NCI-H1694 (cell line): Measurements from ENCODE around the gene POLR1A.

ENCODE experiments used
- DNase-seq: peaks from one replicate; lab custom pipeline; 2025; lab: John Stamatoyannopoulos, UW

The POLR1A gene

GRCh38 chr2:86064006-86064405, 41.7 kb downstream of the POLR1A start:
- DNase-seq, result no peak

DNA sequence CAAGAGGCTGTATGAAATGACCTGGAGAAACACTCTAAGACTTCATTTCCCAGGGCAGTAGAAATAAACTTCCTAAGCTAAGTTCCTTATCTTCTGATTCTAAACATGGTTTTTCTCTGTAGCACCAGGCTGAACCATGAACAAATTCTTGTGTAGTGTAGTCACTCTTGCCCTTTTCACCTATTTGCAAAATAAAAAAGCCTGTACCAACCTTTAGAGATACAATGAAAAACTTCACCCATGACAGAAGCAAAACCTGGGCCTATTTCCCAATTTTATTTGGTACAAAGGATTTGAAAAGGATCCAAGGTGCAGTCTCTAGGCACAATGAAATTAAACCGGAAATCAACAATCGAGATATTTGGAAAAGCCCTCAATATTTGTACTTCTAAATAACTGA, 43.6 kb downstream of the POLR1A start:
- DNase-seq, result no peak

- DNase-seq, result no peak
Observed at GRCh38 chr2:86056590-86057331, 48.9 kb downstream of the POLR1A start.

GRCh38 chr2:86055314-86055713, 50.4 kb downstream of the POLR1A start:
- no peak for DNase-seq

- no peak for DNase-seq
Observed at GRCh38 chr2:86054535-86055082, 51.1 kb downstream of the POLR1A start.

DNA sequence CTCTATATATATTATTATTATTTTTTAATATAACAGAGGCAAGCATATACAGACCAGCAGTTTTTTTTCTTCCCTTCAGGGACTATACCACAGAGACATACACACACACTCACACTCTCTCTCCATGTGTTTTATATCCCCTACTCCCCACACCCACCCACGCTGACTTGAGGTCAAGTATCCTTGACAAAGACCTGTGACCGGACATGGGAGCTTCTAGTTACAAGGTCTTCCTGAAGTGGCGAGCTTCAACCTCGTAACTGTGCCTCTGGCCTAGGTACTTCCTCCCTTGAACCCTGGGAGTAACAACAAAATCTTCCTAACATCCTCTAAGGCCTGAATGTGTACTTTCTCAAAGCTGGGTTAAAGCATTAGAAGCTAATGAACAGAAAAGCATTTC, 52.5 kb downstream of the POLR1A start:
- no peak for DNase-seq

DNA sequence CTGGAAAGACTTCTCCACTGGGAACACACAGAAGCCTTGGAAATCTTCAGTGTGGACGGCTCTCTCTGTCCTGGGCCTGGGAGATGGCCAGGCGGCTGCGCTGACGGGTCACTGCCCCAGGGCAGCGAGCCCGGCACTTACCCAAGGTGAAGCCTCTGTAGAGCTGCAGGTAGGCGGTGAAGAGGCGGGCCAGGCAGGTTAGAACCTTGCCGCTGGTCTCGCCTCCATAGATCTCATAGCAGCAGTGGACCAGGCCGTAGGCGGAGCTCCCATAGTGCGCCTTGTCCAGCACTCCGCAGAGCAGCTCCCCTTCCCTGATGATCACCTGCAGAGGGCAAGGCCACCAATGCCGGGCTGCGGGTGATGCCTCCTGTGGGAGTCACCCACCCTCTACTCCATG, 53.0 kb downstream of the POLR1A start:
- DNase-seq, result no peak

- no peak for DNase-seq
Observed at GRCh38 chr2:86052265-86052664, 53.4 kb downstream of the POLR1A start.

DNA sequence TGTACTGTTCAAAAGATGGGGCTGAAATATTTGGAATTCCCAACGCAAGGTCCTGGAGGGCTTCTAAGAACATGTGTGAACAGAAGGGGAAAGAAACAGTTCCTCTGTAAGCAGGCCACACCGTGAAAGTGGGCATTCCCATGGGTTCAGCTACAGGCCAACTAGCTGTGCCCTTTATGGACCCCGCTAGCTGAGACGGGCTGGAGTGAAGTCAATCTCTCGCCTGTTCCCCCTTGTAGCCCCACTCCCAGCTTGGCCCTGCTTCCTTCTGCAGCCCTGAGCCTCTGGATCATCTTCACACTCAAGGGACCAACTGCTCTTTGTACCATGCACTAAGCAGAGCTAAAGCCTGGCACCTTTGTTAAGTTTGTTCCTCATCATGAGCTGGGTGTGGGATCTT, 55.4 kb downstream of the POLR1A start:
- DNase-seq, result no peak

GRCh38 chr2:86049529-86049928, 56.2 kb downstream of the POLR1A start:
- DNase-seq, result no peak

DNA sequence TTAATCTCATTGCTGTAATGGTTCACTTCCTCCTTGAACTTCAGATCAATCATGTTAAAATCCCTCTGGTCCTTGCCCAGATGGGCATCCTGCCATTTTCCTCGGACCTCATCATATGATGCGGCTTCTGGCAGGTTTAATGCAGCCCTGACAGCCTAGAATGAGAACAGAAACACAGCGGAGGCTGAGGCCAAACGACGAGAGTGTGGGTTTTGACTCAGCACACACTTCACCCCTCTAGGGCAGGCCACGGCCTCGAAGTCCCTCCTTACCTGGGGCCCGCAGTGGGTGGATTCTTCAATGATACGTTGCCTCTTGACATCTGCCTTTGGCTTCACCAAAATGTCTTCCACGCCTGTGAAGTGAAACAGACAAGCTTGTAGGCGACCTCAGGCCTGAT, 56.8 kb downstream of the POLR1A start:
- DNase-seq, result no peak

- no peak for DNase-seq
Observed at GRCh38 chr2:86048383-86048701, 57.3 kb downstream of the POLR1A start.

DNA sequence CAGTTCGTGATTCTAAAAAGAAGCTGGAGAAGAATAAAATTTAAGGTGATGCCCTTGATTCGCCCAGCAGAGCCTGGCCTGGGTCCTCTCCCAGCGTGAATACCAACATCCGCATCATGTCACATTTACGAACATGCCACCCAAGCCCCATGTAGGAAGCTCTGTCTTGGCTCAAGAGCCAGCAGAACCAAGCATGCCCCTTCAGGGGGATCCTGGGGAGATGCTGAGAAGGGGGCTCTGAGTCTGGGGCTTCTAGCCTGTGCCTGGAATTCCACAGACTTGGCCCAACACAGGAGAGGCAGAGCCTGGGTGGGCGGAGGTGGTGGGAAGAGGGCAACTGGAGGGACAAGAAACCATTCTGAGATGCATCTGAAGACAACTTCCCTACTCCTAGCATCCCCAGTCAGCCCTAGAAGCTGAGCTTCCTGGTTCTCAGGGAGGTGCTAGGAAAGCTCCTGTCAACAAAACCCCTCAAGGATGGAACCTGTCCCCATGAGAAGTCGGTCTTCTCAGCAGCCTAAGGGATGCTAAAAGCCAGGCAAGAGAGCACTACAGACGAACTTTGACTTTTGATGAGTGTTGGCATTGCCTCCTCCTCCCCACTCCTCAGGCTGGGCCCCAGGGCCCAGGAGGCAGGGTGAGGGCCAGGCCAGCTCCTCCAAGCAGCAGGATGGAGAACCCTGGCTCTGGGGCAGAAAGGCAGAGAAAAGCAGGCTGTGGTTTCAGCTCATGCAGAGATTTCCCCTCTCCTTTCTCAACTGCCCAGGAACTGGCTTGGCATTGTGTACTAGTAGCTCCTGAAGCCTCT, 57.9 kb downstream of the POLR1A start:
- DNase-seq, result no peak

DNA sequence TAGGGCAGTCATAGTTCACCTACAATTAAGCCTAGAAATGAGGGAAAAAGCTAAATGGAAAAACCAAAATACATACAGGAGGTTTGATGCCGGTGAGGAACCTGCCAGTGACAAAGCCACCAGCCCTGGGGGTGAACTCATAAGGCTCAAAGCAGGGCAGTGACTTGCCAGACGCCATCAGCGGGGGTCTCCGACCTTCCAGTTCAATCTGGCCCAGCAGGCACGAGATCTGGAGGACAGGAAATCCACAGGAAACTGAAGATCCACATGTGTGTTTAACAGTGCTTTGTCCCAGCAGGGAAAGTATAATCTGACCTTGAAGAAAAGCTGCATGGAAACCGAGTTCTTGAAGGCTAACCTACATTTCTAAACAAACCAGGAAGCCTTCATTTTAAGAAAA, 60.1 kb downstream of the POLR1A start:
- no peak for DNase-seq

DNA sequence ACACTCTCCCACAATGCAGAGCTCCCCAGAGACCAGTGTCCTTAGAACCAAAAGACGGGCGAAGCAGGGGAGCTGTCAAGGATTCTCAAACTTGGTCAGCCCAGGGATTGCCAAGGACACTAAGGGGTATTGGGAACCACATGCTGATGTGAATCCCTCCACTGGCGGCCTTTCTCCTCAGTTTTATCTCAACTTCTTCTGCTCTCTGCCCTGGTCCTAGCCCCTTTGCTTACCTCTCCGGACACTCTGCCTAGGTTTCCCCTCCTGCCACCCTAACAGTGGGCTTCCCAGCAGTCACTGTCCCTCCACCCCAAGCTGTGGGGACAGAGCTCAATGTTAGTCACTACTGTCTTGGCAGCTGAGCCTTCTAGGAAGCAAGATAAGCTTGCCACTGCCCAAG, 61.1 kb downstream of the POLR1A start:
- DNase-seq, result no peak

DNA sequence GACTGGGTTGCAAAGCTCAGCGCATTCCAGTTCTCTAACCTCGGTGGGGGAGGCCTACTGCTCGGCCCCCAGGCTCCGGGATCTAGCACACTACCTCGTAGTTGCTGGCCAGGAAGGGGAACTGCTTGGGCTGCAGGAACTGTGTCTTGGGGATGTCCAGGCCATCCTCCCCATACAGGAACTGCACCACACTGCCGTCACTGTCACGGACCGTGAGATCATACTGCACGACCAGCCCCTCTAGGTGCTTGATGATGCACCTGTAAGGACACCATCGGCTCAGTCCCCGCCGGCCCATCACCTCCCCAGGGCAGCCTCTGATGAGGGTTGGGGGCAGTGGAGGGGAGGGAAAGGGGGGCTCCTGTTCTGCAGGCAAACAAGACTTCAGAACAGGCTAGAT, 61.6 kb downstream of the POLR1A start:
- DNase-seq, result no peak

DNA sequence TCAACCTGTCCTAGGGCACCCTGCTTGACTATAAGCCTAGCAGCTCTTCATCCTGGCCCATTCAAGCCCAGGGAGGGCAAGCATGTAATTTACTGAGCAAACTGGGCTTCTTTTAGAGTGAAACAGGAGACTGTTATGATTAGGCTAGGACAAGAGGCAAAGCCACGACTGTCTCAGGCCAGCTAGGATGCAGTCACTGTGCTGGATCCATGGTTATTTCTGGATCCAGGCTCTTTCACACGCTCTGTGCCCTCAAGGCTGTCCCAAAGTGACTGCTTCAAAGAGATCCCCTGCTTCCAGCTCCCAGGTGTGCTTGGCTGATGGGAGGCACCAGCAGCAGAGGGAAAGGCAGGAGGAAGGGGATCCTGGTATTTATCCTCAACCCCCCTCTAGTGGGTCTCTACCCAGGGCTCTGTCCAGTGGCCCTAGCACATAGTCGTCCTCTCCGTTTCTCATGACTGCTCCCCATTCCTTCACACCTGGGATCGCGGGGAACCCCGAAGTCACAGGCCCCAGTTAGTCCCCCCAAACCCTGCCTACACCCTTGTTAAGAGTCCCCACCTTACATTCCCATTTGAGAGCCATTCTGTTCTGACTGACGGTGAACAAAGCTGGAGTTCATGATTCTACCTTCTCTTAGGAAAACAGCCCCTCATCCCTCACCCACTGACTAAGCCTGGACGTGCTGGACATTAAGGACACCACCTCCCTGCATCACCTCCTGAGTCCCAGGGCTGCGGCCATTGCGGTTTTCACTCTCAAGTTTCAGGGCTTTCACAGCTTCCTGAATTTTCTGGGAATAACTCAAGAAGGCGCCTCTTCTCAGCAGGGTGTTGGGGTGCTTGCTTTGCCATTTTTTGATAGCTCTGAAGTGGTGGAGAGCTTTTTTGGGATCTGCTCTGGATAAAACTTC, 63.2 kb downstream of the POLR1A start:
- DNase-seq, result no peak

DNA sequence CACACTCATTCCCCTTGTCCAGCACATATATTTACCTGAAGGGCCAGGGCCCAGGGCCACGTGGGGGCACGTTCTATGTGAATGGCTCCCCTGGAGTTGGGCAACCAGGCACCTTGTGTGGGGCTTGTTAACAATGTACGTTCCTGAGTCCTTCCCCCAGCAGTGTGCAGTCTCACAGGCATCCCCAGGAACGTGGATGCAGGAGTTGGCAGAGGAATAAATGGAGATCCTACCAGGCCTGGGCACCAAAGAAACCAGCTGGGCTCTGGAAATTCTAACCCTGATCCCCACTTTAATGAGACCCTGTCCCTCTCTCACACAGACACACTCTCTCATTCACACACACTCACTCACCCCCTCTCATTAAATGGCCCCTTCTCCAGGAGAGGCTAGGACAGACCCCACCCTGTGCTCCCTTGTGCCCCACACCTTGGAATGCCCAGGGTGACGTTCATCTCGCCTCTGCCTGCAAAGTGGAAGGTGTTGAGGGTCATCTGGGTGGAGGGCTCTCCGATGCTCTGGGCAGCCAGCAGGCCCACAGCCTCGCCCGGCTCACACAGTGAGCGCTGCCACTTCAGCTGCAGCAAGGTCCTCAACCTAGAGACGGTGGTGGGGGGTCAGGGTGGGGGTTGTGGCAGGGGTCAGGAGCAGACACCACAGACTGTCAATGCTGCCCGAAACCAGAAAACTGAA, 65.6 kb downstream of the POLR1A start:
- no peak for DNase-seq

GRCh38 chr2:86039178-86039962, 66.3 kb downstream of the POLR1A start:
- DNase-seq, result no peak

DNA sequence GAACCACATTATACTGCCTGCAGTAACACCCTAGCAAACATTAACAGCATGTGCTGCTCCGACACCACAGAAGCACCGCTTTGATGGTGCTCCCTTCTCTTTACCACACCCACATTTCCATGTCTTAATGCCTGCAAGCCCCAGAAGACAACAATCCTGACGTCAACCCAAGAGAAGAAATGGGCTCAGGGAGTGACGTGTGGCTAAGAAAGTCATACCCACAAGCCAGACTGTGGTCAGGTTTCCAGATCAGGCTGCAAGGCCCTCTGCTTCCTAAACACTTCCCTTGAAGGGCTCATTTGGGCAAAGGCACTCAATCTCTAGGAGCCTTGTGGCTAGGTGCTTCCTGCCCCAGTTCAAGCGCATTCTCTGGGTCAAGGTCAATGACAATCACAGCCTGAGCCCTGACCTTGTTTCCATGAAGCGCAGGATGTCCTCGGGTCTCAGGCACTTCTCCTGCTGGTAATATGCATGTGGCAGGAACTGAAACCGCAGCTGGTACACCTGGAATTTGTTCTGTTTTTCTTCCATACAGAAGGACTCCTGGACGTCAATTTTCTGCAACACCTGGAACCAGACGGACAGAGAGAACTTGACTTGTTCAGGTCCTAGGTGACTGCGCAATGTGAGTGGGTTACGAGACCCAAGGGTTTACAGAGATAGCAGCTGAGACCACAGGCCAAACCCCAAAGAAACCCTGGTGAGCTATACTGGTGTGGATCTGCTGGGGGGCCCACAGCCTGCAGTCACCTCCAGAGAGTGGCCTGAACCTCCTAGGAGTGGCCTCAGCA, 67.2 kb downstream of the POLR1A start:
- DNase-seq, result no peak
